ENCODE data around the gene TRDMT1.

Gene TRDMT1

GRCh38 chr10:17200912-17201793 is at the start of gene TRDMT1:
Gene TRDMT1, minus strand, starts transcription at chr10:17201672. Its CDS starts 38 bp downstream, at chr10:17201634.
- peak; percentile 85 for DNase-seq

- DNase-seq, result no peak
Measured at GRCh38 chr10:17250736-17251135, 49.3 kb upstream of the TRDMT1 start.

- no peak for DNase-seq
Measured at GRCh38 chr10:17249820-17250219, 48.3 kb upstream of the TRDMT1 start.

- no peak for DNase-seq
Measured at GRCh38 chr10:17248964-17249363, 47.5 kb upstream of the TRDMT1 start.

- no peak for DNase-seq
Measured at GRCh38 chr10:17247210-17247609, 45.7 kb upstream of the TRDMT1 start.

GRCh38 chr10:17244700-17245365 is 43.4 kb upstream of the TRDMT1 start:
- DNase-seq, result no peak

GRCh38 chr10:17241611-17242333 is 40.3 kb upstream of the TRDMT1 start:
- DNase-seq, result no peak

GRCh38 chr10:17240616-17241015 is 39.1 kb upstream of the TRDMT1 start:
- DNase-seq, result no peak

GRCh38 chr10:17240096-17240495 is 38.6 kb upstream of the TRDMT1 start:
- DNase-seq, result no peak

GRCh38 chr10:17239345-17240085 is 38.0 kb upstream of the TRDMT1 start:
- DNase-seq, result peak; percentile 20

GRCh38 chr10:17238445-17239291 is 37.2 kb upstream of the TRDMT1 start:
- DNase-seq, result peak; percentile 51

GRCh38 chr10:17237915-17238444 is 36.5 kb upstream of the TRDMT1 start:
- DNase-seq, result peak; percentile 37

GRCh38 chr10:17237149-17237527 is 35.7 kb upstream of the TRDMT1 start:
- no peak for DNase-seq

GRCh38 chr10:17236468-17237148 is 35.1 kb upstream of the TRDMT1 start:
- no peak for DNase-seq

- no peak for DNase-seq
Measured at GRCh38 chr10:17235136-17235535, 33.7 kb upstream of the TRDMT1 start.

GRCh38 chr10:17234431-17234945 is 33.0 kb upstream of the TRDMT1 start:
- no peak for DNase-seq

GRCh38 chr10:17233286-17233991 is 32.0 kb upstream of the TRDMT1 start:
- DNase-seq, result no peak

GRCh38 chr10:17232276-17232960 is 30.9 kb upstream of the TRDMT1 start:
- no peak for DNase-seq

GRCh38 chr10:17231788-17232187 is 30.3 kb upstream of the TRDMT1 start:
- no peak for DNase-seq

Data from CD4-positive, alpha-beta T cell treated with Interleukin-15 for 1 hour (primary cell).